ENCODE results near the gene ASB6. TPM values are rescaled to one million over a fixed set of nuclear protein-coding genes. Genes with fewer than 3 reads are reported as not detected.

Gene ASB6
- total RNA-seq, 1 experiment from 2014 or later = 20.0 TPM

DNA sequence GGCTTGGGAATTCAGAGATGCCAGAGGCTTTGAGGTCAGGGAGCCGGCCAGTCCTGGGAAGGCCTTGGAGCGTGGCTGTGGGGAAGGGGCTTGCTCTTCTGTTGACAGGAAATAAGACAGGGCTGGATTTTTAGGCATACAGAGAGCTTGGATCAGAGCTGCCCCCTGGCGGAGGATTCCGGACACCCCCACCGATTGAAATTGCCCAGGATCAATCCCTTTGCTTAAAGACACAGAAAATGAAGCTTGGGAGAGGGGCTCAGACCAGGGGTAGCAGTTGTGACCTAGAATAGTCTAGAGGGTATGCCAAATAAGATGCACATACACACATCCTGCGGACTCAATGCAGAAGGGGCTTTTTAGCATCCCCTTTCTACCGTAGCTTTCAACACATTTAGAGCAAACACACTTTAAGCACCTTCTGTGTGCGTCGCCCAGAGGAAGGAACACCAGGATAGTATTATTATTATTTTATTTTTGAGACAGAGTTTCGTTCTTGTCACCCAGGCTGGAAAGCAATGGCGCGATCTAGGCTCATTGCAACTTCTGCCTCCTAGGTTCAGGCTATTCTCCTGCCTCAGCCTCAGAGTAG, 17.7 kb downstream of the ASB6 start:
- peak overlapping the region; percentile 78; the same call in 1 of the 2 replicates for H3K27ac Mint-ChIP-seq
- H3K27me3 Mint-ChIP-seq (ENCODE audit: low read depth) = peaks cover 33% of the 10 kb centered on the region
- TF ChIP-seq ZNF121 (CRISPR knock-in tag; IDR thresholded peaks at IDR 0.05) (0 out of 2 replicates have a peak, but pooled peaks have one; percentile 19), NR3C1 (CRISPR knock-in tag; conservative IDR thresholded peaks at IDR 0.05; ENCODE audit: low read depth) (no peak), ZNF423 (CRISPR knock-in tag; IDR thresholded peaks at IDR 0.05) (no peak)
- TF ChIP-seq, protein P1, sequence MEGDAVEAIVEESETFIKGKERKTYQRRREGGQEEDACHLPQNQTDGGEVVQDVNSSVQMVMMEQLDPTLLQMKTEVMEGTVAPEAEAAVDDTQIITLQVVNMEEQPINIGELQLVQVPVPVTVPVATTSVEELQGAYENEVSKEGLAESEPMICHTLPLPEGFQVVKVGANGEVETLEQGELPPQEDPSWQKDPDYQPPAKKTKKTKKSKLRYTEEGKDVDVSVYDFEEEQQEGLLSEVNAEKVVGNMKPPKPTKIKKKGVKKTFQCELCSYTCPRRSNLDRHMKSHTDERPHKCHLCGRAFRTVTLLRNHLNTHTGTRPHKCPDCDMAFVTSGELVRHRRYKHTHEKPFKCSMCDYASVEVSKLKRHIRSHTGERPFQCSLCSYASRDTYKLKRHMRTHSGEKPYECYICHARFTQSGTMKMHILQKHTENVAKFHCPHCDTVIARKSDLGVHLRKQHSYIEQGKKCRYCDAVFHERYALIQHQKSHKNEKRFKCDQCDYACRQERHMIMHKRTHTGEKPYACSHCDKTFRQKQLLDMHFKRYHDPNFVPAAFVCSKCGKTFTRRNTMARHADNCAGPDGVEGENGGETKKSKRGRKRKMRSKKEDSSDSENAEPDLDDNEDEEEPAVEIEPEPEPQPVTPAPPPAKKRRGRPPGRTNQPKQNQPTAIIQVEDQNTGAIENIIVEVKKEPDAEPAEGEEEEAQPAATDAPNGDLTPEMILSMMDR (IDR thresholded peaks at IDR 0.05) = peak; percentile 61
- DNase-seq (ENCODE audit: low spot score) = peak; percentile 88
- peaks cover 41% of the 10 kb centered on the region for H3K4me1 Mint-ChIP-seq
- ChIA-PET POLR2A (interaction anchor here (0.7 to 1.4 kb wide), 2 partner anchors 16 to 484 kb away, joined by 3 to 4 read pairs; no protein-coding TSS in a partner anchor), CTCF (interaction anchor here (0.5 to 5.5 kb wide), 79 partner anchors 11 to 631 kb away, joined by 3 to 65 read pairs (median 4); partner anchors contain the start of genes ASB6, DOLPP1, IER5L and MIGA2)
- ATAC-seq = peak; percentile 56
- H3K9me3 Mint-ChIP-seq = no peaks in the 10 kb centered on the region
- peaks cover 8% of the 10 kb centered on the region for H3K36me3 Mint-ChIP-seq
- H3K4me3 Mint-ChIP-seq = peak overlapping the region; percentile 55

DNA sequence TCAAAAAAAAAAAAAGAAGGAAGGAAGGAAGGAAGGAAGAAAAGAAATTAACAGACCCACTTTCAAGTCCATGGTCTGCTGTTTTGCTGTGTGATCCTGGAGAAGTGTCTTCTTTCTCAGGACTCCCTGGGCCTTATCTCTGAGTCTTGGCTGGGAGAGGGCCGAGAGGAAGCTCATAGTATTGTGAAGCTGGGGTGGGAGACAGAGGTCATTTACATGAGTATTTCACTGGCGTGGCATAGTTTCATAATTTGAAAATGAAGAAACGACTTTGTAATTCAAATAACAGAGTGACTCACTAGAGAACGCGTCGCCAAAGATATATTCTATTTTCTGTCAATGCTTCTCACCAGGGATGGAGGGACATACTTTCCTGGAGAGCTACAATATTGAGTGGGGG, 18.6 kb downstream of the ASB6 start:
- peaks cover 40% of the 10 kb centered on the region for H3K27me3 Mint-ChIP-seq (ENCODE audit: low read depth)
- H3K4me1 Mint-ChIP-seq = peaks cover 37% of the 10 kb centered on the region
- H3K4me3 Mint-ChIP-seq = no peak overlapping the region
- POLR2A ChIA-PET = interaction anchor here (0.7 kb wide), 1 partner anchor 15 kb away, joined by 3 read pairs; no protein-coding TSS in a partner anchor
- no peaks in the 10 kb centered on the region; the same call in 1 of the 2 replicates for H3K9me3 Mint-ChIP-seq
- no peak overlapping the region for H3K27ac Mint-ChIP-seq
- CTCF ChIA-PET = interaction anchor here (0.6 to 5.5 kb wide), 22 partner anchors 10 to 630 kb away, joined by 3 to 65 read pairs (median 18); partner anchors contain the start of genes IER5L and PRRX2
- no peak for ATAC-seq
- H3K36me3 Mint-ChIP-seq = peaks cover 4% of the 10 kb centered on the region; the same call in 1 of the 2 replicates
- DNase-seq (ENCODE audit: low spot score) = no peak
- TF ChIP-seq, protein P2, sequence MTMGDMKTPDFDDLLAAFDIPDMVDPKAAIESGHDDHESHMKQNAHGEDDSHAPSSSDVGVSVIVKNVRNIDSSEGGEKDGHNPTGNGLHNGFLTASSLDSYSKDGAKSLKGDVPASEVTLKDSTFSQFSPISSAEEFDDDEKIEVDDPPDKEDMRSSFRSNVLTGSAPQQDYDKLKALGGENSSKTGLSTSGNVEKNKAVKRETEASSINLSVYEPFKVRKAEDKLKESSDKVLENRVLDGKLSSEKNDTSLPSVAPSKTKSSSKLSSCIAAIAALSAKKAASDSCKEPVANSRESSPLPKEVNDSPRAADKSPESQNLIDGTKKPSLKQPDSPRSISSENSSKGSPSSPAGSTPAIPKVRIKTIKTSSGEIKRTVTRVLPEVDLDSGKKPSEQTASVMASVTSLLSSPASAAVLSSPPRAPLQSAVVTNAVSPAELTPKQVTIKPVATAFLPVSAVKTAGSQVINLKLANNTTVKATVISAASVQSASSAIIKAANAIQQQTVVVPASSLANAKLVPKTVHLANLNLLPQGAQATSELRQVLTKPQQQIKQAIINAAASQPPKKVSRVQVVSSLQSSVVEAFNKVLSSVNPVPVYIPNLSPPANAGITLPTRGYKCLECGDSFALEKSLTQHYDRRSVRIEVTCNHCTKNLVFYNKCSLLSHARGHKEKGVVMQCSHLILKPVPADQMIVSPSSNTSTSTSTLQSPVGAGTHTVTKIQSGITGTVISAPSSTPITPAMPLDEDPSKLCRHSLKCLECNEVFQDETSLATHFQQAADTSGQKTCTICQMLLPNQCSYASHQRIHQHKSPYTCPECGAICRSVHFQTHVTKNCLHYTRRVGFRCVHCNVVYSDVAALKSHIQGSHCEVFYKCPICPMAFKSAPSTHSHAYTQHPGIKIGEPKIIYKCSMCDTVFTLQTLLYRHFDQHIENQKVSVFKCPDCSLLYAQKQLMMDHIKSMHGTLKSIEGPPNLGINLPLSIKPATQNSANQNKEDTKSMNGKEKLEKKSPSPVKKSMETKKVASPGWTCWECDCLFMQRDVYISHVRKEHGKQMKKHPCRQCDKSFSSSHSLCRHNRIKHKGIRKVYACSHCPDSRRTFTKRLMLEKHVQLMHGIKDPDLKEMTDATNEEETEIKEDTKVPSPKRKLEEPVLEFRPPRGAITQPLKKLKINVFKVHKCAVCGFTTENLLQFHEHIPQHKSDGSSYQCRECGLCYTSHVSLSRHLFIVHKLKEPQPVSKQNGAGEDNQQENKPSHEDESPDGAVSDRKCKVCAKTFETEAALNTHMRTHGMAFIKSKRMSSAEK (CRISPR knock-in tag; IDR thresholded peaks at IDR 0.05; ENCODE audit: borderline replicate concordance) = no peak
- TF ChIP-seq, protein P3, sequence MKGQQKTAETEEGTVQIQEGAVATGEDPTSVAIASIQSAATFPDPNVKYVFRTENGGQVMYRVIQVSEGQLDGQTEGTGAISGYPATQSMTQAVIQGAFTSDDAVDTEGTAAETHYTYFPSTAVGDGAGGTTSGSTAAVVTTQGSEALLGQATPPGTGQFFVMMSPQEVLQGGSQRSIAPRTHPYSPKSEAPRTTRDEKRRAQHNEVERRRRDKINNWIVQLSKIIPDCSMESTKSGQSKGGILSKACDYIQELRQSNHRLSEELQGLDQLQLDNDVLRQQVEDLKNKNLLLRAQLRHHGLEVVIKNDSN (CRISPR knock-in tag; IDR thresholded peaks at IDR 0.05) = no peak
- TF ChIP-seq, protein P4, sequence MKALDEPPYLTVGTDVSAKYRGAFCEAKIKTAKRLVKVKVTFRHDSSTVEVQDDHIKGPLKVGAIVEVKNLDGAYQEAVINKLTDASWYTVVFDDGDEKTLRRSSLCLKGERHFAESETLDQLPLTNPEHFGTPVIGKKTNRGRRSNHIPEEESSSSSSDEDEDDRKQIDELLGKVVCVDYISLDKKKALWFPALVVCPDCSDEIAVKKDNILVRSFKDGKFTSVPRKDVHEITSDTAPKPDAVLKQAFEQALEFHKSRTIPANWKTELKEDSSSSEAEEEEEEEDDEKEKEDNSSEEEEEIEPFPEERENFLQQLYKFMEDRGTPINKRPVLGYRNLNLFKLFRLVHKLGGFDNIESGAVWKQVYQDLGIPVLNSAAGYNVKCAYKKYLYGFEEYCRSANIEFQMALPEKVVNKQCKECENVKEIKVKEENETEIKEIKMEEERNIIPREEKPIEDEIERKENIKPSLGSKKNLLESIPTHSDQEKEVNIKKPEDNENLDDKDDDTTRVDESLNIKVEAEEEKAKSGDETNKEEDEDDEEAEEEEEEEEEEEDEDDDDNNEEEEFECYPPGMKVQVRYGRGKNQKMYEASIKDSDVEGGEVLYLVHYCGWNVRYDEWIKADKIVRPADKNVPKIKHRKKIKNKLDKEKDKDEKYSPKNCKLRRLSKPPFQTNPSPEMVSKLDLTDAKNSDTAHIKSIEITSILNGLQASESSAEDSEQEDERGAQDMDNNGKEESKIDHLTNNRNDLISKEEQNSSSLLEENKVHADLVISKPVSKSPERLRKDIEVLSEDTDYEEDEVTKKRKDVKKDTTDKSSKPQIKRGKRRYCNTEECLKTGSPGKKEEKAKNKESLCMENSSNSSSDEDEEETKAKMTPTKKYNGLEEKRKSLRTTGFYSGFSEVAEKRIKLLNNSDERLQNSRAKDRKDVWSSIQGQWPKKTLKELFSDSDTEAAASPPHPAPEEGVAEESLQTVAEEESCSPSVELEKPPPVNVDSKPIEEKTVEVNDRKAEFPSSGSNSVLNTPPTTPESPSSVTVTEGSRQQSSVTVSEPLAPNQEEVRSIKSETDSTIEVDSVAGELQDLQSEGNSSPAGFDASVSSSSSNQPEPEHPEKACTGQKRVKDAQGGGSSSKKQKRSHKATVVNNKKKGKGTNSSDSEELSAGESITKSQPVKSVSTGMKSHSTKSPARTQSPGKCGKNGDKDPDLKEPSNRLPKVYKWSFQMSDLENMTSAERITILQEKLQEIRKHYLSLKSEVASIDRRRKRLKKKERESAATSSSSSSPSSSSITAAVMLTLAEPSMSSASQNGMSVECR (CRISPR knock-in tag; IDR thresholded peaks at IDR 0.05; ENCODE audit: borderline replicate concordance) = no peak
- TF ChIP-seq ZNF121 (CRISPR knock-in tag; IDR thresholded peaks at IDR 0.05) = no peak
- TF ChIP-seq FOXK1 (CRISPR knock-in tag; IDR thresholded peaks at IDR 0.05) = no peak
- TF ChIP-seq, protein P5, sequence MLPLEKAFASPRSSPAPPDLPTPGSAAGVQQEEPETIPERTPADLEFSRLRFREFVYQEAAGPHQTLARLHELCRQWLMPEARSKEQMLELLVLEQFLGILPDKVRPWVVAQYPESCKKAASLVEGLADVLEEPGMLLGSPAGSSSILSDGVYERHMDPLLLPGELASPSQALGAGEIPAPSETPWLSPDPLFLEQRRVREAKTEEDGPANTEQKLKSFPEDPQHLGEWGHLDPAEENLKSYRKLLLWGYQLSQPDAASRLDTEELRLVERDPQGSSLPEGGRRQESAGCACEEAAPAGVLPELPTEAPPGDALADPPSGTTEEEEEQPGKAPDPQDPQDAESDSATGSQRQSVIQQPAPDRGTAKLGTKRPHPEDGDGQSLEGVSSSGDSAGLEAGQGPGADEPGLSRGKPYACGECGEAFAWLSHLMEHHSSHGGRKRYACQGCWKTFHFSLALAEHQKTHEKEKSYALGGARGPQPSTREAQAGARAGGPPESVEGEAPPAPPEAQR (CRISPR knock-in tag; IDR thresholded peaks at IDR 0.05) = no peak
- TF ChIP-seq, protein P6, sequence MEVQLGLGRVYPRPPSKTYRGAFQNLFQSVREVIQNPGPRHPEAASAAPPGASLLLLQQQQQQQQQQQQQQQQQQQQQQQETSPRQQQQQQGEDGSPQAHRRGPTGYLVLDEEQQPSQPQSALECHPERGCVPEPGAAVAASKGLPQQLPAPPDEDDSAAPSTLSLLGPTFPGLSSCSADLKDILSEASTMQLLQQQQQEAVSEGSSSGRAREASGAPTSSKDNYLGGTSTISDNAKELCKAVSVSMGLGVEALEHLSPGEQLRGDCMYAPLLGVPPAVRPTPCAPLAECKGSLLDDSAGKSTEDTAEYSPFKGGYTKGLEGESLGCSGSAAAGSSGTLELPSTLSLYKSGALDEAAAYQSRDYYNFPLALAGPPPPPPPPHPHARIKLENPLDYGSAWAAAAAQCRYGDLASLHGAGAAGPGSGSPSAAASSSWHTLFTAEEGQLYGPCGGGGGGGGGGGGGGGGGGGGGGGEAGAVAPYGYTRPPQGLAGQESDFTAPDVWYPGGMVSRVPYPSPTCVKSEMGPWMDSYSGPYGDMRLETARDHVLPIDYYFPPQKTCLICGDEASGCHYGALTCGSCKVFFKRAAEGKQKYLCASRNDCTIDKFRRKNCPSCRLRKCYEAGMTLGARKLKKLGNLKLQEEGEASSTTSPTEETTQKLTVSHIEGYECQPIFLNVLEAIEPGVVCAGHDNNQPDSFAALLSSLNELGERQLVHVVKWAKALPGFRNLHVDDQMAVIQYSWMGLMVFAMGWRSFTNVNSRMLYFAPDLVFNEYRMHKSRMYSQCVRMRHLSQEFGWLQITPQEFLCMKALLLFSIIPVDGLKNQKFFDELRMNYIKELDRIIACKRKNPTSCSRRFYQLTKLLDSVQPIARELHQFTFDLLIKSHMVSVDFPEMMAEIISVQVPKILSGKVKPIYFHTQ (CRISPR knock-in tag; IDR thresholded peaks at IDR 0.05) = no peak
- TF ChIP-seq, protein P7, sequence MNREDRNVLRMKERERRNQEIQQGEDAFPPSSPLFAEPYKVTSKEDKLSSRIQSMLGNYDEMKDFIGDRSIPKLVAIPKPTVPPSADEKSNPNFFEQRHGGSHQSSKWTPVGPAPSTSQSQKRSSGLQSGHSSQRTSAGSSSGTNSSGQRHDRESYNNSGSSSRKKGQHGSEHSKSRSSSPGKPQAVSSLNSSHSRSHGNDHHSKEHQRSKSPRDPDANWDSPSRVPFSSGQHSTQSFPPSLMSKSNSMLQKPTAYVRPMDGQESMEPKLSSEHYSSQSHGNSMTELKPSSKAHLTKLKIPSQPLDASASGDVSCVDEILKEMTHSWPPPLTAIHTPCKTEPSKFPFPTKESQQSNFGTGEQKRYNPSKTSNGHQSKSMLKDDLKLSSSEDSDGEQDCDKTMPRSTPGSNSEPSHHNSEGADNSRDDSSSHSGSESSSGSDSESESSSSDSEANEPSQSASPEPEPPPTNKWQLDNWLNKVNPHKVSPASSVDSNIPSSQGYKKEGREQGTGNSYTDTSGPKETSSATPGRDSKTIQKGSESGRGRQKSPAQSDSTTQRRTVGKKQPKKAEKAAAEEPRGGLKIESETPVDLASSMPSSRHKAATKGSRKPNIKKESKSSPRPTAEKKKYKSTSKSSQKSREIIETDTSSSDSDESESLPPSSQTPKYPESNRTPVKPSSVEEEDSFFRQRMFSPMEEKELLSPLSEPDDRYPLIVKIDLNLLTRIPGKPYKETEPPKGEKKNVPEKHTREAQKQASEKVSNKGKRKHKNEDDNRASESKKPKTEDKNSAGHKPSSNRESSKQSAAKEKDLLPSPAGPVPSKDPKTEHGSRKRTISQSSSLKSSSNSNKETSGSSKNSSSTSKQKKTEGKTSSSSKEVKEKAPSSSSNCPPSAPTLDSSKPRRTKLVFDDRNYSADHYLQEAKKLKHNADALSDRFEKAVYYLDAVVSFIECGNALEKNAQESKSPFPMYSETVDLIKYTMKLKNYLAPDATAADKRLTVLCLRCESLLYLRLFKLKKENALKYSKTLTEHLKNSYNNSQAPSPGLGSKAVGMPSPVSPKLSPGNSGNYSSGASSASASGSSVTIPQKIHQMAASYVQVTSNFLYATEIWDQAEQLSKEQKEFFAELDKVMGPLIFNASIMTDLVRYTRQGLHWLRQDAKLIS (CRISPR knock-in tag; IDR thresholded peaks at IDR 0.05; ENCODE audit: borderline replicate concordance) = no peak
- TF ChIP-seq ZNF423 (CRISPR knock-in tag; IDR thresholded peaks at IDR 0.05) = no peak
- no peak for TF ChIP-seq KAT7 (CRISPR knock-in tag; IDR thresholded peaks at IDR 0.05; ENCODE audit: borderline replicate concordance)
